ENCODE measurements around the gene SCN5A. TPM values are rescaled to one million over a fixed set of nuclear protein-coding genes. Genes with fewer than 3 reads are reported as not detected.

SCN5A gene
- polyA plus RNA-seq, 3 donors = 0.82 to 1.2 (median 1.1) TPM

GRCh38 chr3:38553071-38553470, 96.4 kb downstream of the SCN5A start:
- no peak for DNase-seq (ENCODE audit: extremely low read depth in 1 of 11, low read depth in 9 of 11, low spot score in 4 of 11)

GRCh38 chr3:38552364-38552763, 97.1 kb downstream of the SCN5A start:
- no peak for DNase-seq (ENCODE audit: extremely low read depth in 1 of 11, low read depth in 9 of 11, low spot score in 4 of 11)

- DNase-seq (ENCODE audit: extremely low read depth in 1 of 11, low read depth in 9 of 11, low spot score in 4 of 11) = no peak
Measured at GRCh38 chr3:38551026-38551832, 98.3 kb downstream of the SCN5A start.

GRCh38 chr3:38549957-38550840, 99.3 kb downstream of the SCN5A start:
- DNase-seq (ENCODE audit: extremely low read depth in 1 of 11, low read depth in 9 of 11, low spot score in 4 of 11) = no peak

GRCh38 chr3:38549486-38549885, 100.0 kb downstream of the SCN5A start:
- DNase-seq (ENCODE audit: extremely low read depth in 1 of 11, low read depth in 9 of 11, low spot score in 4 of 11) = no peak

GRCh38 chr3:38549082-38549481, 100.4 kb downstream of the SCN5A start:
- DNase-seq (ENCODE audit: extremely low read depth in 1 of 11, low read depth in 9 of 11, low spot score in 4 of 11) = no peak

- no peak for DNase-seq (ENCODE audit: extremely low read depth in 1 of 11, low read depth in 9 of 11, low spot score in 4 of 11)
Measured at GRCh38 chr3:38548154-38548931, 101.1 kb downstream of the SCN5A start.

- no peak for DNase-seq (ENCODE audit: extremely low read depth in 1 of 11, low read depth in 9 of 11, low spot score in 4 of 11)
Measured at GRCh38 chr3:38545983-38546382, 103.5 kb downstream of the SCN5A start.

- no peak for DNase-seq (ENCODE audit: extremely low read depth in 1 of 11, low read depth in 9 of 11, low spot score in 4 of 11)
Measured at GRCh38 chr3:38545550-38545949, 103.9 kb downstream of the SCN5A start.

GRCh38 chr3:38544926-38545325, 104.6 kb downstream of the SCN5A start:
- no peak for DNase-seq (ENCODE audit: extremely low read depth in 1 of 11, low read depth in 9 of 11, low spot score in 4 of 11)

- no peak for DNase-seq (ENCODE audit: extremely low read depth in 1 of 11, low read depth in 9 of 11, low spot score in 4 of 11)
Measured at GRCh38 chr3:38543586-38543985, 105.9 kb downstream of the SCN5A start.

- no peak for DNase-seq (ENCODE audit: extremely low read depth in 1 of 11, low read depth in 9 of 11, low spot score in 4 of 11)
Measured at GRCh38 chr3:38542401-38543298, 106.8 kb downstream of the SCN5A start.

- no peak for DNase-seq (ENCODE audit: extremely low read depth in 1 of 11, low read depth in 9 of 11, low spot score in 4 of 11)
Measured at GRCh38 chr3:38541806-38542205, 107.7 kb downstream of the SCN5A start.

- no peak for DNase-seq (ENCODE audit: extremely low read depth in 1 of 11, low read depth in 9 of 11, low spot score in 4 of 11)
Measured at GRCh38 chr3:38538773-38539353, 110.6 kb downstream of the SCN5A start.

- DNase-seq (ENCODE audit: extremely low read depth in 1 of 11, low read depth in 9 of 11, low spot score in 4 of 11) = no peak
Measured at GRCh38 chr3:38536671-38537070, 112.8 kb downstream of the SCN5A start.

GRCh38 chr3:38534604-38535003, 114.9 kb downstream of the SCN5A start:
- DNase-seq (ENCODE audit: extremely low read depth in 1 of 11, low read depth in 9 of 11, low spot score in 4 of 11) = no peak

- DNase-seq (ENCODE audit: extremely low read depth in 1 of 11, low read depth in 9 of 11, low spot score in 4 of 11) = no peak
Measured at GRCh38 chr3:38534180-38534579, 115.3 kb downstream of the SCN5A start.

- DNase-seq (ENCODE audit: extremely low read depth in 1 of 11, low read depth in 9 of 11, low spot score in 4 of 11) = no peak
Measured at GRCh38 chr3:38533285-38533976, 116.1 kb downstream of the SCN5A start.
